ENCODE results near the gene SDHB. TPM values are rescaled to one million over a fixed set of nuclear protein-coding genes. Genes with fewer than 3 reads are reported as not detected.

SDHB gene
- total RNA-seq, 3 donors from 2014 or later, result 145 to 177 (median 163) TPM

DNA sequence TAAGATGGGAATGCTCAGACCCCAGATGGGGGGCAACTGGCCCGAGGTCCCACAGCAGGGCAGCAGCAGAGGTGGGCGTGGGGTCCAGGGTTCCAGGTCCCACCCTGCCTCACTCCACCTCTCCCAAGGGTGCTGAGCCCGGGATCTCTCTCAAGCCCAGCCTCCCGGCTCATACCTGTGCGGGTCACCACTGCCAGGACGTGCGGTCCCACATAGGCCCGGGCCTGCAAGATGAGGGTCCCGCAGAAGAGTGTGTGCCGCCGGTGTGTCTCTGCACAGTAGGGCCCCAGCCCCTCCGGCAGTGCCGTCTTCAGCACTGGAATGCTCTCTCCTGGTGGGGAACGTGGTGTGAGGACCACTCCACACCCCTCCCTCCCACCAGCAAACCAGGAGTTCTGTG, 57.0 kb downstream of the SDHB start:
- no peaks in the 10 kb centered on the region for H3K36me3 ChIP-seq (ENCODE audit: low read depth)
- no peak for DNase-seq

DNA sequence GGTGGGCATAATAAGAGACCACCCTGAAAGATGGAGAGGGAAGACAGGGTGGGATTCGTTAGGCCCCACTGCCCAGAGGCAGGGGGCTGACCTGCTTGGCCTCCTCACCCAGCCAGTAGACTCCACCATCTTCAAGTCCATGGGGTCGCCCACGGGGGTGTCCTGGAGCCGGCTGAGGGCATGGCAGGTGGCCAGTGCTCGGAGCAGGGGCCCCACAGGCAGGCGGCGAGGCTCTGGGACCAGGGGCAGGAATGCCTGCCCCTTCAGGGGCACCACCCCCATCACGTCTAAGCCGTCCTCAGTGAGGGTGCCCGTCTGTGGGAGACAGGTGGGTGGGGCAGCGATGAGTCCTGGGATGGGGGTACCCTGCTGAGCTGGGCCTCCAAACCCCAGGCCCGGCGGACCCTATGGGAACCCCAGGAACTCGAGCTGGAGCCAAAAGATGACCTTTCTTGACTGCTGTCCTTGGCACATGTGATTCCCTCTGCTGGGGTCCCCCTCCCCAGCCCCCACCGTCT, 60.3 kb downstream of the SDHB start:
- intact Hi-C loops (cut with DNase I, micrococcal nuclease), result no loop called here
- TF ChIP-seq, protein P1, sequence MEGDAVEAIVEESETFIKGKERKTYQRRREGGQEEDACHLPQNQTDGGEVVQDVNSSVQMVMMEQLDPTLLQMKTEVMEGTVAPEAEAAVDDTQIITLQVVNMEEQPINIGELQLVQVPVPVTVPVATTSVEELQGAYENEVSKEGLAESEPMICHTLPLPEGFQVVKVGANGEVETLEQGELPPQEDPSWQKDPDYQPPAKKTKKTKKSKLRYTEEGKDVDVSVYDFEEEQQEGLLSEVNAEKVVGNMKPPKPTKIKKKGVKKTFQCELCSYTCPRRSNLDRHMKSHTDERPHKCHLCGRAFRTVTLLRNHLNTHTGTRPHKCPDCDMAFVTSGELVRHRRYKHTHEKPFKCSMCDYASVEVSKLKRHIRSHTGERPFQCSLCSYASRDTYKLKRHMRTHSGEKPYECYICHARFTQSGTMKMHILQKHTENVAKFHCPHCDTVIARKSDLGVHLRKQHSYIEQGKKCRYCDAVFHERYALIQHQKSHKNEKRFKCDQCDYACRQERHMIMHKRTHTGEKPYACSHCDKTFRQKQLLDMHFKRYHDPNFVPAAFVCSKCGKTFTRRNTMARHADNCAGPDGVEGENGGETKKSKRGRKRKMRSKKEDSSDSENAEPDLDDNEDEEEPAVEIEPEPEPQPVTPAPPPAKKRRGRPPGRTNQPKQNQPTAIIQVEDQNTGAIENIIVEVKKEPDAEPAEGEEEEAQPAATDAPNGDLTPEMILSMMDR (IDR thresholded peaks at IDR 0.05), result no peak
- DNase-seq (no peak), ATAC-seq (no peak)
- Histone ChIP-seq H3K4me3 (no peak overlapping the region), H3K4me1 (ENCODE audit: low read depth) (no peaks in the 10 kb centered on the region), H3K36me3 (ENCODE audit: low read depth) (no peaks in the 10 kb centered on the region), H3K9me3 (no peaks in the 10 kb centered on the region)

More for the DNA sequence above, 57.0 kb downstream of the SDHB start:
- TF ChIP-seq, protein P1 (IDR thresholded peaks at IDR 0.05), result no peak
- H3K9me3 ChIP-seq, result no peaks in the 10 kb centered on the region
- intact Hi-C loops (cut with DNase I, micrococcal nuclease), result no loop called here
- no peak for ATAC-seq
- H3K4me1 ChIP-seq (ENCODE audit: low read depth), result no peaks in the 10 kb centered on the region
- H3K4me3 ChIP-seq, result no peak overlapping the region

DNA sequence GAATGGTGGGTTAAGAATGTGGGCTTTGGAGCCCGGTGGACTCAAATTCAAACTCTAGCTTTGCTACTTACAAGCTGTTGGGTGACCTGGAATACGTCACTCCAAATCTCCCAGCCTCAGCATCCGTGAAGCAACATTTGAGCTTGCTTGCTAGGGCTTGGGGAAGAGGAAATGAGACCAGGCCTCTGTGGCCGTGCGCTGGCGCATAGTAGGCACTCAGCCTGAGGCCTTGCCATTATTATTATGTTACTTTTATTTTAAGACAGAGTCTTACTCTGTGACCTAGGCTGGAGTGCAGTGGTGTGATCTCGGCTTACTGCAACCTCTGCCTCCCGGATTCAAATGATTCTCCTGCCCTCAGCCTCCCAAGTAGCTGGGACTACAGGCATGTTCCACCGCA, 61.2 kb downstream of the SDHB start:
- ATAC-seq (no peak), DNase-seq (no peak)
- H3K9me3 ChIP-seq, result no peaks in the 10 kb centered on the region
- intact Hi-C loops (cut with DNase I, micrococcal nuclease), result no loop called here
- no peak overlapping the region for H3K4me3 ChIP-seq
- H3K4me1 ChIP-seq (ENCODE audit: low read depth), result no peaks in the 10 kb centered on the region
- H3K36me3 ChIP-seq (ENCODE audit: low read depth), result no peaks in the 10 kb centered on the region
- TF ChIP-seq, protein P1 (IDR thresholded peaks at IDR 0.05), result no peak

DNA sequence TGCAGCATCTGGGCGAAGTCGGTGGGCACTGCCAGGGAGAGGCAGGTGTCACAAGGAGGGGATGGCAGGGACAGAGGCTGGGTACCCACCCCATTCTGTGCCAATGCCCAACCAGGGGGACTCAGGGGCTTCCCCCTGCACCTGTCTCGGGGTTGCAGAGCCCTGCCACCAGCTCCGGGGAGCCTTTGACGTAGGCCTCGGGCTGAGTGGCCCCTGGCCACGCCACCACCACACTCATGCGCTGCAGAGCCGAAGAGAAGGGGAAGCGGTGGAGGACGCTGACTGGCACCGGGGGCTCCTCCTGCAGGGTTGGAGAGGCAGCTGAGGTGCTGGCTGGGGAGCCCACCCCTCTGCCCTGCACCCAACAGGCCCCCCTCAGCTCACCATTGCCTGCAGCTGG, 61.7 kb downstream of the SDHB start:
- no peaks in the 10 kb centered on the region for H3K36me3 ChIP-seq (ENCODE audit: low read depth)
- ATAC-seq, result no peak
- TF ChIP-seq, protein P1 (IDR thresholded peaks at IDR 0.05), result no peak
- no peaks in the 10 kb centered on the region for H3K9me3 ChIP-seq
- intact Hi-C loops (cut with DNase I, micrococcal nuclease), result no loop called here
- no peak overlapping the region for H3K4me3 ChIP-seq
- H3K4me1 ChIP-seq (ENCODE audit: low read depth), result no peaks in the 10 kb centered on the region
- DNase-seq, result no peak

DNA sequence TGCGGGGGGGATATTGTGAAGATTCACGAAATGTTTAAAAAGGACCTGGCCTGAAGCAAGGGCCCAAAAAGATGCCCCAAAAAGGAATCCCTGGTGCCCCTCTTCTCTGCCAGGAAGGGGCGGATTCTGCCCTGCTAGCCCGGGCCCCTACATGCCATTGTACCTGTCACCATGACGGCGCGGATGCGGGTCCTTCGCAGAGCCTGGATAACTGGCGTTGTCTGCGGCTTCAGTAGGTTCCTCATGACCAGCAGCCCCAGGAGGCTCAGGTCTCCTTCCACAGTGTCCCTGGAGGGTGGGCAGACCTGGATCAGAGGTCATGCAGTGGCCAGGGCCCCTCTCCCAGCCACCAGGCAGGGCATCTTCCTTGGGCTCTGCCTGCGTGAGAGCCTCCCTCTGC, 62.3 kb downstream of the SDHB start:
- ATAC-seq (no peak), DNase-seq (no peak)
- Histone ChIP-seq H3K36me3 (ENCODE audit: low read depth) (no peaks in the 10 kb centered on the region), H3K9me3 (no peaks in the 10 kb centered on the region), H3K4me1 (ENCODE audit: low read depth) (no peaks in the 10 kb centered on the region), H3K4me3 (no peak overlapping the region)
- TF ChIP-seq, protein P1 (IDR thresholded peaks at IDR 0.05), result no peak
- intact Hi-C loops (cut with DNase I, micrococcal nuclease), result no loop called here

Measured in mucosa of descending colon (tissue), 3 donors.